Esophagus muscularis mucosa (tissue), 4 donors: ENCODE measurements around the gene DPPA3.

ENCODE experiments used
- CTCF ChIP-seq, 3 experiments: fragments of 200-600 bp in 2 of 3; fragments of 450-650 bp in 1 of 3; sonication (generic) in 2 of 3; IDR thresholded peaks; one replicate each; pipeline ENCODE4 v1.5.1; 2017 to 2019; ENCODE audit warnings: antibody characterized with exemption in 3 of 3, mild to moderate bottlenecking in 2 of 3, moderate library complexity in 1 of 3
- EP300 ChIP-seq: sonication (generic); formaldehyde crosslinking; IDR thresholded peaks from one replicate; pipeline ENCODE4 v1.6.1; 2017; ENCODE audit warnings: antibody characterized with exemption
- POLR2A ChIP-seq: fragments of 450-650 bp; IDR thresholded peaks from one replicate; pipeline ENCODE4 v1.6.1; 2017; ENCODE audit warnings: antibody characterized with exemption, moderate library complexity, mild to moderate bottlenecking, low read depth
- POLR2AphosphoS5 ChIP-seq, 2 donors: sonication (generic); formaldehyde crosslinking; IDR thresholded peaks; one replicate each; pipeline ENCODE4 v1.6.1; 2017; ENCODE audit warnings: antibody characterized with exemption in 2 of 2

GRCh38 chr12:7723926-7724325, 12.7 kb downstream of the DPPA3 start:
- TF ChIP-seq CTCF (IDR thresholded peaks at IDR 0.05), result no peak
- TF ChIP-seq POLR2A, result no peak
- no peak for TF ChIP-seq POLR2AphosphoS5 (IDR thresholded peaks at IDR 0.05)
- no peak for TF ChIP-seq EP300
